Tibial nerve (tissue), 3 donors: ENCODE data around the gene NELFB.

Source experiments
- POLR2A ChIP-seq, 2 donors: fragments of 450-650 bp; IDR thresholded peaks; one replicate each; pipeline ENCODE4 v1.6.1; 2017; ENCODE audit warnings: antibody characterized with exemption in 2 of 2, mild to moderate bottlenecking in 2 of 2, moderate library complexity in 2 of 2
- TF ChIP-seq, protein P1 (sequence below), 5 experiments: fragments of 200-600 bp in 3 of 5; fragments of 450-650 bp in 2 of 5; sonication (generic) in 3 of 5; IDR thresholded peaks; one replicate each; pipeline ENCODE4 v1.5.1; 2016 to 2019; ENCODE audit warnings: antibody characterized with exemption in 5 of 5, mild to moderate bottlenecking in 3 of 5, moderate library complexity in 2 of 5

DNA sequence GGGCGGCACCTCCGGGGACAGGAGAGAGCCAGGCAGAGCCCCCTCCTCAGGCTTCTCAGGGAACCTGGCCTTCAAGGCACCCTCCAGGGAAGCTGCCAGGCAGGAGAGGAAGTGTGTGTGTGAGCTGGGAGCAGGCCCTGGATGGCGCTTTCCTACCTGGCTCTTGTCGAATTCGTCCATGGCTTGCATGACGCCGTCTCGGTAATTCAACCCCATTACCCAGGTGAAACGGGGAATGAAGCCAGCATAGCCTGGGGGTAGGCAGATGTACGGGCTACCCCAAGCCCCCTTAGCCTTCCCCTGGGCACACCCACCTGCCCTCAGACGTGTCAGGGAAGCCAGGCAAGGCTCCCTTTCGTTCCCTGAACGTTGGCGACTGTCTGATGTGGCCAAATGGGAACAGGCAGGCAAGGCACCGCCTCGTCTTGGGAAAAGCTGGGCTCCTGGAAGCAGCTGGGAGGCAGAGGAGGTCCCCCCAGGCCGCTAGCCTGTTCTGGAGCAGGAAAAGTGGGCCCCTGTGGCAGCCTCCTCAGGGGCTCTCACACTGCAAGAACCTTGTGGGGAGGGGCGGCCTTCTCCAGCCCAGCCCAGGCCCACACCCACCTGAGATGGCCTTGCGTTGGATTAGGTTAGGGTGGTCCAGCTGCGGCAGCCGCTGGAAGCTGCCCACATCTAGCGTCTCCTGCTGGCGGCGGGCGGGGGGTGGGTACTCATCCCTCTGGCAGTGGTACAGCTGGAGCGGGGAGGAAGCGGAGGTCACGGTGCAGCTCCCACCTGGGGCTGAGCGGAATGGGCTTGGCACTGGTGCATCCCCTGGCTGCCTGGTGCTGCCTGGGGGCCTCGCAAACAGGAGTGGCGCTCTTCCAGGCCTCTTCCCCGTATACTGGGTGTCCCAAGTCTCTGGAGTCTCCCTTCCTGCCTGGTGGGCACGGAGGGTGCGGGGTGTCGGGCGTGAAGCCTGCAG, 10.4 kb upstream of the NELFB start:
- no peak for TF ChIP-seq POLR2A (IDR thresholded peaks at IDR 0.05)
- TF ChIP-seq, protein P1, sequence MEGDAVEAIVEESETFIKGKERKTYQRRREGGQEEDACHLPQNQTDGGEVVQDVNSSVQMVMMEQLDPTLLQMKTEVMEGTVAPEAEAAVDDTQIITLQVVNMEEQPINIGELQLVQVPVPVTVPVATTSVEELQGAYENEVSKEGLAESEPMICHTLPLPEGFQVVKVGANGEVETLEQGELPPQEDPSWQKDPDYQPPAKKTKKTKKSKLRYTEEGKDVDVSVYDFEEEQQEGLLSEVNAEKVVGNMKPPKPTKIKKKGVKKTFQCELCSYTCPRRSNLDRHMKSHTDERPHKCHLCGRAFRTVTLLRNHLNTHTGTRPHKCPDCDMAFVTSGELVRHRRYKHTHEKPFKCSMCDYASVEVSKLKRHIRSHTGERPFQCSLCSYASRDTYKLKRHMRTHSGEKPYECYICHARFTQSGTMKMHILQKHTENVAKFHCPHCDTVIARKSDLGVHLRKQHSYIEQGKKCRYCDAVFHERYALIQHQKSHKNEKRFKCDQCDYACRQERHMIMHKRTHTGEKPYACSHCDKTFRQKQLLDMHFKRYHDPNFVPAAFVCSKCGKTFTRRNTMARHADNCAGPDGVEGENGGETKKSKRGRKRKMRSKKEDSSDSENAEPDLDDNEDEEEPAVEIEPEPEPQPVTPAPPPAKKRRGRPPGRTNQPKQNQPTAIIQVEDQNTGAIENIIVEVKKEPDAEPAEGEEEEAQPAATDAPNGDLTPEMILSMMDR (IDR thresholded peaks at IDR 0.05): no peak
